HG02798 (cell line): ENCODE measurements around the gene TRIM28.
A peak's percentile ranks its signal among the peaks of the same experiment; 100 is the strongest.

Experiments used
- ATAC-seq: cut with Tn5 transposase; IDR thresholded peaks from one replicate; pipeline ENCODE4 v1.9.1; 2021; ENCODE audit warnings: mild to moderate bottlenecking; ENCODE audit not compliant: unreplicated experiment, poor library complexity

Gene TRIM28

GRCh38 chr19:58547323-58548312 lies 3.8 kb downstream of the TRIM28 start:
- ATAC-seq = no peak

- ATAC-seq = no peak
These were observed 5.2 kb downstream of the TRIM28 start for GRCh38 chr19:58548859-58549663.

GRCh38 chr19:58549664-58550361 lies 5.9 kb downstream of the TRIM28 start:
- ATAC-seq = no peak

DNA sequence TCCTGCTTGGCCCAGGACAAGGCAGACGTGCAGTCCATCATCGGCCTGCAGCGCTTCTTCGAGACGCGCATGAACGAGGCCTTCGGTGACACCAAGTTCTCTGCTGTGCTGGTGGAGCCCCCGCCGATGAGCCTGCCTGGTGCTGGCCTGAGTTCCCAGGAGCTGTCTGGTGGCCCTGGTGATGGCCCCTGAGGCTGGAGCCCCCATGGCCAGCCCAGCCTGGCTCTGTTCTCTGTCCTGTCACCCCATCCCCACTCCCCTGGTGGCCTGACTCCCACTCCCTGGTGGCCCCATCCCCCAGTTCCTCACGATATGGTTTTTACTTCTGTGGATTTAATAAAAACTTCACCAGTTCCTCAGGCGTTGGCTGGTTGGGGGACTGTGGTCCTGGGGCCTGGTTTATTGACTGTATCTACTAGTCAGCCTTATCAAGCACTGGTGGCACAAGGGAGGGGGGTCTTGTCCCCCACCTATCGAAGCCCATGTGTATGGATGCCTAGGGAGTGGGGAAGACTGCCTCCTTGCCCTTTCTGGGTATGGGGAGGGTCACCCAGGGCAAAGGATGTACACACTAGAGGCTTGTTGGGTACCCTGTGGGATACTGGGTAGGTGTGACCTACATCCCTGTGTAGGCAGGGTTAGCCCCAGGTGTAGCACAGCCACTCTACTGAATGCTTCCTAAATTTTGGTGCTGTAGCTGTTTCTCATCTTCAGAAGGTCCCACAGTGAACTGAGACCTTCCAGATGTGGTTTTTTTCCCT lies 6.7 kb downstream of the TRIM28 start:
- no peak for ATAC-seq

GRCh38 chr19:58551123-58551497 lies 7.2 kb downstream of the TRIM28 start:
- no peak for ATAC-seq

- ATAC-seq = no peak
These were observed 8.0 kb downstream of the TRIM28 start for GRCh38 chr19:58551577-58552471.

DNA sequence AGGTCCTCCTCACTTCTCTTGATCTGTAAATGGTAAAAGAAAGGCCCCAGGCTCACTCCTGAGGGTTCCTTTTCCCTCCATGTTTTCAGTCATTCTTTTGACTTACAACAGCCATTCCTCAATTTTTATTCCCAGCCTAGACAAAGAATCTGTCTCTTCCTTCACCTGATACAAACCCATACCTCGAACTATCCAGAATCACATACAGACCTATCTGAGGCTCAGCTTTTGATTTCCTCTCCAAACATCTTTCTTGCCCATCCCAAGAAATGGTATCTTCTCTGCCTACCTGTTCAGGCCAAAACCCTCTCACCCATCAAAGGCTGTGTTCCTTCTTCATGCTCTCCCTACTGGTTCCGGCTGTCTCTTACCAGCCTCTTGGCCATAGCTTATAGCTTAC lies 8.8 kb downstream of the TRIM28 start:
- no peak for ATAC-seq

GRCh38 chr19:58553799-58554493 lies 10.1 kb downstream of the TRIM28 start:
- no peak for ATAC-seq

DNA sequence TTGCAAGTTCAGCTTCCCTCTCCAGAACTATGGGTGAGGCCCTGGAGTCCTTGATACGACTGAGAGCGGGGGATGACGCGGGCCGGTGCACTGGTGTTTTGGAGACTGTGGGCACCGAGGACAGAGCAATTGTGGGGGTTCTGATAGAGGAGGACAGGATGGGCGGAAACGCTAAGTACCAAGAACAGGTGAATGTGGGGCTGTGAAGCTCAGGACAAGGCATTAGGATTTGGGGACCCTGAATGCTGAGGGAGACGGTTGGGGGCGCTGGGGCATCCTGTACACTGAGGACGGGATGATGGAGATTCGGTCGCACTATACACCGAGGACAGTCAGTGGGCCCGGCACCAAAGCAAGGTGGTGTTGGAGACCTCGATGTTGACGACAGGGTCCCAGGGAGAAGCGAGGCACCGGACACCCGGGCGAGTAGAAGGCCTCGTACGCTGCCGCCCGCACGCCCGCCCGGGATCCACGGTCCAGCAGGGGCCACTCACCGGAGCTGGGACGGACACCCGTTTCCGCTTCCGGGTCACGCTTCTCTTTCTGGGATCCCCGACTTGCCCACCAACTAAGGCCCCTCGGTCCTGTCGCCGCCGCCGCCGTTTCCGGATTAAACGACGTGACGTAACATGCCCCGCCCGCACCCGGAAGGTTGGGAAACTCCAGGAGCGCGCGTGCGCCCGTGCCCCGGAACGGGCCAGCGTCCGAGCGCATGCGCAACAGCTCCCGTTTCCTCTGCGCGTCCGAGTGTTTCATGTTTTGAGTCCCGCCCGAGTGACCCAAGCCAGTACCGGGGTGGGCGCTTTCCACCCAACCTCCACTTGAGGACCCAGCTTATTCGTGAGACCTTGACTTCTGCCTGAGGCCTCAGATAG lies 10.9 kb downstream of the TRIM28 start, which contains the start of gene CHMP2A:
CHMP2A (minus strand) TSS at position 612 of the 875 bp plus-strand sequence. CDS start 893 bp downstream, outside the sequence.
- peak; percentile 43 for ATAC-seq

- no peak for ATAC-seq
These were observed 11.6 kb downstream of the TRIM28 start for GRCh38 chr19:58555369-58555885.

DNA sequence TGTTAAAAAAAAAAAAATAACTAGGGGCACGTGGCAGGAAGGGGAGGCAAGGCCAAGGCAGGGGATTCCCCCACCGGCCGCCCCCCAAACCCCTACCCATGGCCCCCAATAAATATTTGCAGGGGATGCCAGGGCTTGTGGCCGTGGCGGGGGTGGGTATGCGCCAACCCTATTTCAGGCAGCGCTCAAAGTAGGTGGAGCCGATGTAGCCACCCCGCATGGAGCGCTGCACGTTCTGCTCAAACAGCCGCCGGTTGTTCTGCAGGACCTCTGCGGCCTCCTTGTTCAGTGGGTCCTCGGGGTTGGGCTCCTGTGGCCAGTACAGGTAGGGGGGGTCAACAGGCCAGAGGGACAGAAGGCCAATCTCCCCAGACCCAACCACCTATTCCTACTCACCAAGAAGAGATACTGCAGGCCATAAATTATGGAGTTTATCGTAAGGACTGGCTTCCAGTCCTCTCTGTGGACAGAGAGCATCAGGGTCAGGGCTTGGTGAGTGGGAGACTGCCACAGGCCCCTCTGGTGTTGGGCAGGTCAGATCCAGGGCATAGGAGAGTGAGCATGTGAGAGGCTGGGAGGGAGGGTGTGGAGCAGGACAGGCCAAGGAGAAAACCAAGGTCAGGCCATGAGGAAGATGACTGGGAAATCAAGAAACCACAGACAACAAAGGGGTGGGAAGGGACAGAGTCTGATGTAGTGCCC lies 12.2 kb downstream of the TRIM28 start:
- no peak for ATAC-seq

DNA sequence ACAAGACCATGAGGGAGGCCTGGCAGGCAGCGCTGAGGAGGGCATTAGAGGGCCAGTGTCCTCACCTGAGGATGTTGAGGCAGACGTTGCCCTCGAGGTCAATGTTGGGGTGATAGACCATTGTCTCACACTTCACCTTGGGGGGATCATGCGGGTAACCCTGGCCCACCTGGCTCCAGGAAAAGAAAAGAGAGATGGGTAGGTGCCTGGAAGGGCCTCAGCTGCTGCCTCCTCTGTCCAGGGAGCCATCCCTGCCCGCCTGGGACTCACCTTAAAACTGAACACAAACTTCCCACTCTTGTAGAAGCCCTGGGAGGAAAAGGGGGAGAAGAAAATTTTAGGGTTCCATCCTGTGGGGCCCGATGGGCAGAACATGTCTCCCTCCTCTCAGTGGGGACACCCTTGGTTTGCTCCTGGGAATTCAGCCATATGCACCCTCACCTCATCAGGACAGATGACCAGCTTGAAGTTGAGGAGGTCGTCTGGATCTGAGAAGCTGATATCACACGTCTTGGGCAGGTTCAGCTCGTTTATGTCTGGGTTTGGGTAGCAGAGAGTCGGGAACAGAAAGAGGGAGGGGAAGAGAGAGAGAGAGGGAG lies 12.9 kb downstream of the TRIM28 start:
- no peak for ATAC-seq

GRCh38 chr19:58557221-58558065 lies 13.6 kb downstream of the TRIM28 start:
- ATAC-seq = no peak

GRCh38 chr19:58558066-58558622 lies 14.3 kb downstream of the TRIM28 start, which contains the start of gene UBE2M:
Gene UBE2M (minus strand): TSS chr19:58558611. CDS start chr19:58558381, 230 bp downstream.
- peak; percentile 0 for ATAC-seq
